Stimulated activated CD4-positive, alpha-beta T cell treated with anti-CD3 and anti-CD28 coated beads, TNF-alpha, amount 100 ng/mL, for 24 hours (primary cell): ENCODE results near the gene ZNF764.

ENCODE experiments used
- DNase-seq, 3 experiments: peaks; one replicate each; pipeline ENCODE4 v3.0.0-alpha.2; 2020; ENCODE audit warnings: low read depth in 3 of 3

Gene ZNF764

DNA sequence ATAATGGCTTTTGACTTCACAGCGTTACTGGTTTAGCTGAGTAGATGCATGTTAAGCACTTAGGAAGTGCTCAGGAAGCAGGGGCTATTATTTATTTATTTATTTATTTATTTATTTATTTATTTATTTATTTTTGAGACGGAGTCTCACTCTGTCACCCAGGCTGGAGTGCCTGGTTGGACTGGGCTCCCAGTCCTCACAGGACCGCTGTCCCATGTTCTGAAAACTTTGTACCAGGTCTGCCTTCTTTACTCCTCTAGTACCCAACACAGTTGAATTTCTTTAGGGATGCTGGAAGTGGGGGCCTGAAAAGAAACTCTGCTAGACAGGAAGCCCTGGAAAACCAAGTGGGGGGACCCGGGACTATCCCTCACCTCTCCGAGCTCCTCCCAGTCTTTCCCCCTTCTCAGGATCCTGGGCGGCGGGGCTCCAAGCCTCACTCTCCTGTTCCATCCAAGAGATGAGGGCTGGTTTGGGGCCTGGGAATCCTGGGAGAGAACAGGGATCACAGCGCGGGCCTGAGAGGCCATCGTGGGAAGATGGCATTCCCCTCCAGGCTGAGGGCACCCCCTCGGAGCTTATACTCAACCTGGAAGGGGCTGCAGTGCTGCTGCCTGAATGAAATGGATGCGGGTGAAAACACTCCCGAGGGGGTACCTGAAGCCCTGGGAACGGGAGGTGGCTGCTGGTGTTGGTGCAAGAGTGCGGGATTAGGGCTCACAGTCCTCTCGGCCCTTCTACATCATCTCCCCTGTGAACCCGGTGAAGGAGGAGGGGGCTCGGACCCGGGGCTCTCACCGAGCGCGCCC, 12.7 kb upstream of the ZNF764 start:
- no peak for DNase-seq

GRCh38 chr16:30569746-30570635, 11.8 kb upstream of the ZNF764 start:
- no peak for DNase-seq

GRCh38 chr16:30569281-30569680, 11.1 kb upstream of the ZNF764 start:
- no peak for DNase-seq

- DNase-seq: no peak
These were observed 9.9 kb upstream of the ZNF764 start for GRCh38 chr16:30567991-30568638.

DNA sequence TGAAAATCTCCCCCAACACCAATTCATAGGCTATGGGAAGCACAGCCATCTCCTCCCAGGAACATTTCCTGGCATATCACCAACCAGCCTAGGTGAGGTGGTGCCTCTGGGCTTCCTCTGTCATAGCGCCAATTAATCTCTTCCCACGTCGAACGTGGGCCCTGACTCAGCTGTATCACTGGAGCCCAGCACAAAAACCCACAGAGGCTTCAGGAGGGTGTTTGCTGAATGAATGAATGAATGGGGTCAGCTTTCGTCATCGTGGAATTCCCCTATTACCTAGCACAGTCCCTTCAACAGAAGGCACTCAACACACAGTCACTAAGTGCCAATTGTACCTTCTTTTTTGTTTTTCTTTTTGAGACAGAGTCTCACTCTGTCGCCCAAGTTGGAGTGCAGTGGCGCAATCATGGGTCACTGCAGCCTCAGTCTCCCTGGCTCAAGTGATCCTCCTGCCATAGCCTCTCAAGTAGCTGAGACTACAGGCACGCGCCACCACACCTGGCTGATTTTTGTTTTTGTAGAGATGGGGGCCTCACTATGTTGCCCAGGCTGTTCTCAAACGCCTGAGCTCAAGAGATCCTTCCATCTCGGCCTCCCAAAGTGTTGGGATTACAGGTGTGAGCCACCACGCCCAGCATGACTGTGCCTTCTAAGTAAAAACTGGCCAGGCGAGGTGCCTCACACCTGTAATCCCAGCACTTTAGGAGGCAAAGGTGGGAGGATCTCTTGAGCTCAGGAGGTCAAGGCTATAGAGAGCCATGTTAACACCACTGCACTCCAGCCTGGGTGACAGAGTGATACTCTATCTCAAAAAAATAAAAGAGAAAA, 9.2 kb upstream of the ZNF764 start:
- DNase-seq: peak; percentile 32 to 65 (median 62)

DNA sequence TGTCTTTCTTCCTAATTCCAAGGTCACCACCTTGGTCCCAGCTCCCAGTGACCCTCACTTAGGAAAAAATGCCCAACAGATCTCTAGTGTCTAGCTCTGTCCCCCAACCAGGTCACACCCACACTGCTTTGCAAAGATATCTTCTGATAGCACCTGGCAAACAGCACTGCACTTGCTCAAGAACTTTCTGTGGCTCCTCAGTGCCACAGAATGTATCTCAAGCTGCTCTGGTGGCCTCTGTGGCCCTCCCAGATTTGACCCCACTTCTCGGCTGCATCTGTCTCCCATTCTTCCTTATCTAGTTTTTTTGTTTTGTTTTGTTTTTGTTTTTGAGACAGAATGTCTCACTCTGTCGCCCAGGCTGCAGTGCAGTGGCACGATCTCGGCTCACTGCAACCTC, 8.4 kb upstream of the ZNF764 start:
- no peak for DNase-seq

DNA sequence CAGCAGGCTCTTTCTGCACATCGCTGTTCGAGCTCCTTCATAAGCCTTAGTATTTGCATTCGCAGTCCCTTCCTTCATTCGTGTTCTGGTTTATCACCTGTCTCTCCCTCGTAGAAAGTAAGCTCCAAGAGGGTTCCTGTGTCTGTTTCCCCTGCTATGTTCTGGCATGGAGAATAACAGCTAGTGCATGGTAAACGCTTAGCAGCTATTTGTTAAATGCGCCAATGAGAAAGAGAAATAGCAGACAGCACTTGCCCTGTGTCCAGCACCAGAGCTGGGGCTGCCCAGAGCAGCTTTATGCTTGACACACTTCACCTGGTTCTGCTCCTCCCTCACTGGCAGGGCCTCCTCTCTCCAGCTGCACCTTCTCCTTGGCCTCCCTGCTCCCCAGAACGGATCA, 7.8 kb upstream of the ZNF764 start:
- DNase-seq: no peak

- no peak for DNase-seq
These were observed 7.4 kb upstream of the ZNF764 start for GRCh38 chr16:30565526-30565925.

DNA sequence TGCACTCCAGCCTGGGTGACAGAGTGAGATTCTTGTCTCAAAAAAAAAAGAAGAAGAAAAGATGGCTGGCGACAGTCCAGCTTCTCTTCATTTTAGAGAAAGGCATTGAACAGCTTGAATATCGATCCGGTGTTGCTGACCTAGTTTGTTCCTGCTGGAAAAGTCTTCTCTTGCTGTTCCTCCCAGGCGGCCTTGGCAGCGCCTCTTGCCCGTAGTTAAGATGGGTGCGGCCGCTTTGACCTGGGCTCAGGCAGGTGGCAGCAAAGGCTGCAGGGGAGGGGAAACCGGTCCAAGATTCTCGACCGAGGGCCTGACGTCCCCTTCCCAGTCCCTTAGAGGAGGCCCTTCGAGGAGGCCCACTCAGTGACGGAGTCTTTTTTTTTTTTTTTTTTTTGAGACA, 3.8 kb upstream of the ZNF764 start:
- DNase-seq: no peak

GRCh38 chr16:30561089-30561816, 3.1 kb upstream of the ZNF764 start:
- DNase-seq: no peak

- DNase-seq: no peak
These were observed 1.5 kb upstream of the ZNF764 start for GRCh38 chr16:30559690-30560089.

- no peak for DNase-seq
These were observed 709 bp upstream of the ZNF764 start for GRCh38 chr16:30558789-30559377.

GRCh38 chr16:30557707-30557956, 542 bp downstream of the ZNF764 start:
- no peak for DNase-seq

- no peak for DNase-seq
These were observed 2.1 kb downstream of the ZNF764 start for GRCh38 chr16:30556125-30556473.

- no peak for DNase-seq
These were observed 2.7 kb downstream of the ZNF764 start for GRCh38 chr16:30555315-30556124.

DNA sequence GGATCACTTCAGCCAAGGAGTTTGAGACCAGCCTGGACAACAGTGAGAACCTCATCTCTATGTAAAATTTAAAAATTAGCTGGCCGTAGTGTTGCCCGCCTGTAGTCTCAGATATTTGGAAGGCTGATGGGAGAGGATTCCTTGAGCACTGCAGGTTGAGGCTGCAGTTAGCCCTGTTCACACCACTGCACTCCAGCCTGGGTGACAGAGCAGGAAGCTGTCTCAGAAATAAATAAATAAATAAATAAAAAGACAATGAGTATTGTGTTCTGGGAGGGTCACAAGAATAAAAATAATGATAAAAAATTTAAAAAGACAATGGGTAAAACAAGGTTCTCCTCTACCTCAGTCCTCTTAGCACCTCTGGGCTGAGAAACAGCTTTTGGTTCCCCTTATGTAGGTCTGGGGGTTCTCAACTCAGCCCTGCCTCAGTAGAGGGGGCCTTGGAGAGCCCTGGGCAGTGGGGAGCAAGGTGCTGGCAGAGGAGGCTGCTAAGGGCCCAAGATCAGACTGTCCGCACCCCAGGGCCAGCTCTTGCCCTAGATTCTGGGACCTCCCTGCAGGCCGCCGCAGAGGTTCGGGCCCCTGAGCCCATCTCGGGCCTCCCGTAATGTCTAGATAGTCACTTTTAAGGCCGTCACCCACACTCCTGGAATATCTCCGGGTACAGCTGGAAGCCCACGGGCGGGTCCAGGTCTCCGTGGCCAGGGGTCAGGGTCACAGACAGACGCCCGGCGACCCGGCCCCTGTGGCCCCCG, 3.4 kb downstream of the ZNF764 start:
- no peak for DNase-seq

DNA sequence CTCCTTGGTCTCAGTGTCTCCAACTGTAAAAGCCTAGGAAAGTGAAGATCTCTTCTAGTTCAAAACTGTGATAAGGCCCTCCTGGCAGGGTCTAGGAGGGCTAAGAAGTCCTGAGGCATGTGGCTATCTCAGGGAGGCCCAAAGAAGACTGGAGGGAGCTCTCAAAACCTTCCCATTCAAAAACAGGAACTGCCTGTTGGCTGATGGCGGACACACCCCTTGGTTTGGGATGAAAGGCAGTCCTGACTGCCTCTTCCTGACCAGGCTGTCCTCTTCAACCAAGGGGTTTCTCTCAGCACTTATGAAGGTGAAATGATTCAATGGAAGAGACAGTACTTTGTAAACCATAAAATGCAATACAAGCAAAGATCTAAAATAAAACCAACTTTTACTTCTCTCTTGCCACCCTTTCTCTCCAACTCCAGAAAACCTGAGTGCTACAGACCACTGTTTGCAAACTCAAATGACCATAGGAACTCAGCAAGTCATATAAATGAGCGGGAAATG, 4.7 kb downstream of the ZNF764 start:
- no peak for DNase-seq

DNA sequence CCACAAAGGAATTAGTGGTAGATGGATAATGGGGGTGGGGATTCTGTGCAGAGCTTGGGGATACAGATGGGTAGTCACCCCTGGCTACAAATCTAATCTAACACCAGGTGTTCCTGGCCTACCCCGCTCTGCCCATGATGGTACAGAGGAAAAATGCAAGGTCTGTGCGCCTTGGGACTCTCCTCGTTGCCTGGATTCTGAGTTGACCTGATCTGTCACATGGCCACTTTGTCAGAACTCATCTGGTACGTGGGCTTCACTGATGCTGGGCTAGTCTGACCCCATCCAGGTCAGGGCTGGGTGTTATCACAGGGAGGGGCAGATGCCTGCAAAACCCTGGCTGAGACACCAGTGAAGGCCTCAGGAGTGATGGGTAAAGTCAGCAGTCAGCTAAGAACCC, 5.2 kb downstream of the ZNF764 start:
- no peak for DNase-seq

GRCh38 chr16:30551781-30552180, 6.4 kb downstream of the ZNF764 start:
- DNase-seq: peak in 1 of 3 experiments; percentile 64
